ENCODE results near the gene CDHR2. TPM values are rescaled to one million over a fixed set of nuclear protein-coding genes. Genes with fewer than 3 reads are reported as not detected.

Gene CDHR2
- total RNA-seq, 1 donor from 2014 or later: 0.40 TPM

GRCh38 chr5:176529116-176529740, 19.9 kb upstream of the CDHR2 start:
- TF ChIP-seq, protein P1, sequence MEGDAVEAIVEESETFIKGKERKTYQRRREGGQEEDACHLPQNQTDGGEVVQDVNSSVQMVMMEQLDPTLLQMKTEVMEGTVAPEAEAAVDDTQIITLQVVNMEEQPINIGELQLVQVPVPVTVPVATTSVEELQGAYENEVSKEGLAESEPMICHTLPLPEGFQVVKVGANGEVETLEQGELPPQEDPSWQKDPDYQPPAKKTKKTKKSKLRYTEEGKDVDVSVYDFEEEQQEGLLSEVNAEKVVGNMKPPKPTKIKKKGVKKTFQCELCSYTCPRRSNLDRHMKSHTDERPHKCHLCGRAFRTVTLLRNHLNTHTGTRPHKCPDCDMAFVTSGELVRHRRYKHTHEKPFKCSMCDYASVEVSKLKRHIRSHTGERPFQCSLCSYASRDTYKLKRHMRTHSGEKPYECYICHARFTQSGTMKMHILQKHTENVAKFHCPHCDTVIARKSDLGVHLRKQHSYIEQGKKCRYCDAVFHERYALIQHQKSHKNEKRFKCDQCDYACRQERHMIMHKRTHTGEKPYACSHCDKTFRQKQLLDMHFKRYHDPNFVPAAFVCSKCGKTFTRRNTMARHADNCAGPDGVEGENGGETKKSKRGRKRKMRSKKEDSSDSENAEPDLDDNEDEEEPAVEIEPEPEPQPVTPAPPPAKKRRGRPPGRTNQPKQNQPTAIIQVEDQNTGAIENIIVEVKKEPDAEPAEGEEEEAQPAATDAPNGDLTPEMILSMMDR (IDR thresholded peaks at IDR 0.05): no peak
- Mint-ChIP-seq H3K27me3 (ENCODE audit: low read depth) (no peaks in the 10 kb centered on the region), H3K4me3 (ENCODE audit: unreplicated experiment) (no peak overlapping the region), H3K4me1 (ENCODE audit: low read depth) (peaks cover 13% of the 10 kb centered on the region), H3K36me3 (ENCODE audit: low read depth) (peaks cover 9% of the 10 kb centered on the region), H3K9me3 (ENCODE audit: low read depth) (no peaks in the 10 kb centered on the region), H3K27ac (ENCODE audit: unreplicated experiment) (no peak overlapping the region)
- DNase-seq (ENCODE audit: low spot score): peak; percentile 91

DNA sequence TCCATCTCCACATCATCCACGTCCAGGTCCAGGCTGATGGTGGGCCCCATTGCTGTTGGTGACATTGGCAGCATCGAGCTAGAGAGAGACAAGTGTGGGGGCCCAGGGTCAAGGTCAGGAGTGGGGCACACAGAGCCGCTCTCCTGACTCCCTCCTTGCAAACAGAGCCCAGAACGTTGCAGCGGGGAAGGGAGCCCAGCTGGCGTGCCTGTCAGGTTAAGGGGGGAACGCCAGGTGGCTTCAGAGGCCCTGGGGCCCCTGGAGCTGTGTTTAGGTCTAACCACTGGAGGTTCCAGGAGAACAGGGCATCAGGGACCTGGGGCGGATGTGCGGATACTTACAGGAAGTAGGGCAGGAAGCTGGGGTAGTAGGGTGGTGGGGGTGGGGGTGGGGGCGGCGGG, 19.4 kb upstream of the CDHR2 start:
- Mint-ChIP-seq H3K4me1 (ENCODE audit: low read depth) (peaks cover 18% of the 10 kb centered on the region), H3K27me3 (ENCODE audit: low read depth) (no peaks in the 10 kb centered on the region), H3K9me3 (ENCODE audit: low read depth) (no peaks in the 10 kb centered on the region), H3K36me3 (ENCODE audit: low read depth) (peaks cover 9% of the 10 kb centered on the region), H3K27ac (ENCODE audit: unreplicated experiment) (no peak overlapping the region), H3K4me3 (ENCODE audit: unreplicated experiment) (no peak overlapping the region)
- TF ChIP-seq, protein P1 (IDR thresholded peaks at IDR 0.05): no peak
- no peak for DNase-seq (ENCODE audit: low spot score)

DNA sequence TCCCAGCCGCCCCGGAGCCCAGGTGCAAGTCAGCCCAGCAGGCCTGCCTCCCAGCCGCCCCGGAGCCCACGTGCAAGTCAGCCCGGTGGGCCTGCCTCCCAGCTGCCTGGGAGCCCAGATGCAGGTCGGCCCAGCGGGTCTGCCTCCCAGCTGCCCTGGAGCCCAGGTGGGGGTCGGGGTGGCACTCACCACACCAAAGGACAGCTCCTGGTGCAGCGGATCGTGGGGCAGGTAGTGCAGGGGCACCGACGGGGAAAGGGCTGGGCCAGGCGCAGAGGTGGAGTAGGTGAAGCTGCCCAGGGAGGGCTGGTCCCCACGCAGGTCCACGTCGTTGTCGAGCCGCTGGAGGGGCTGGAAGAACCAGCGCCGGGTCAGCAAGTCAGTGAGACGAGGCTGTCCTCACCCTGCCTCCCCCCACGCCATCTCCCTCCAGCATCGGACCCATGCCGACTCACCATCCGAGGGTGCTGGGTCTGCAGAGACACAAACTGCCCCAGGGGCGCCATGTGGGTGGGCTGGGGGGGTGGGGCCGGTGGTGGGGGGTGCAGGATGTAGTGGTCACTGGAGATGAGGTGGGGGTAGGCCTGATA, 18.7 kb upstream of the CDHR2 start:
- no peaks in the 10 kb centered on the region for H3K27me3 Mint-ChIP-seq (ENCODE audit: low read depth)
- no peaks in the 10 kb centered on the region for H3K9me3 Mint-ChIP-seq (ENCODE audit: low read depth)
- no peak overlapping the region for H3K27ac Mint-ChIP-seq (ENCODE audit: unreplicated experiment)
- no peak overlapping the region for H3K4me3 Mint-ChIP-seq (ENCODE audit: unreplicated experiment)
- H3K4me1 Mint-ChIP-seq (ENCODE audit: low read depth): peaks cover 26% of the 10 kb centered on the region
- no peak for DNase-seq (ENCODE audit: low spot score)
- TF ChIP-seq, protein P1 (IDR thresholded peaks at IDR 0.05): no peak
- peaks cover 6% of the 10 kb centered on the region for H3K36me3 Mint-ChIP-seq (ENCODE audit: low read depth)

GRCh38 chr5:176530983-176531901, 17.9 kb upstream of the CDHR2 start:
- Mint-ChIP-seq H3K27me3 (ENCODE audit: low read depth) (no peaks in the 10 kb centered on the region), H3K4me3 (ENCODE audit: unreplicated experiment) (no peak overlapping the region), H3K4me1 (ENCODE audit: low read depth) (peaks cover 33% of the 10 kb centered on the region), H3K36me3 (ENCODE audit: low read depth) (peaks cover 5% of the 10 kb centered on the region), H3K27ac (ENCODE audit: unreplicated experiment) (no peak overlapping the region), H3K9me3 (ENCODE audit: low read depth) (no peaks in the 10 kb centered on the region)
- DNase-seq (ENCODE audit: low spot score): no peak
- TF ChIP-seq, protein P1 (IDR thresholded peaks at IDR 0.05): no peak

- peaks cover 5% of the 10 kb centered on the region for H3K36me3 Mint-ChIP-seq (ENCODE audit: low read depth)
- DNase-seq (ENCODE audit: low spot score): no peak
- TF ChIP-seq, protein P1 (IDR thresholded peaks at IDR 0.05): no peak
Measured at GRCh38 chr5:176531902-176532493, 17.1 kb upstream of the CDHR2 start.

More at GRCh38 chr5:176531902-176532493, 17.1 kb upstream of the CDHR2 start:
- Mint-ChIP-seq H3K9me3 (ENCODE audit: low read depth) (no peaks in the 10 kb centered on the region), H3K27me3 (ENCODE audit: low read depth) (no peaks in the 10 kb centered on the region), H3K27ac (ENCODE audit: unreplicated experiment) (no peak overlapping the region), H3K4me3 (ENCODE audit: unreplicated experiment) (no peak overlapping the region), H3K4me1 (ENCODE audit: low read depth) (peaks cover 33% of the 10 kb centered on the region)

Measured in chondrocyte (in vitro differentiated cells).